OCI-LY3 (cell line): ENCODE data around the gene EPSTI1.

Source experiments
- H2AFZ ChIP-seq: fragments of 200-600, 300-600 bp; shearing (Covaris generic); 2 replicates; pipeline ENCODE4 v1.6.0; 2014; ENCODE audit warnings: antibody characterized with exemption, low read depth, low read length
- H3K27ac ChIP-seq: fragments of 200-600, 300-600 bp; sonication (generic); 2 replicates; pipeline ENCODE4 v1.5.1; 2014; ENCODE audit warnings: mild to moderate bottlenecking, low read length, moderate library complexity, mixed read lengths
- H3K27me3 ChIP-seq: fragments of 200-600, 300-600 bp; sonication (generic); 2 replicates; pipeline ENCODE4 v1.6.1; 2014; ENCODE audit warnings: low read depth, low read length, mixed read lengths
- H3K36me3 ChIP-seq: fragments of 200-600, 300-600 bp; sonication (generic); replicated peaks from 2 replicates; pipeline ENCODE3; 2014; ENCODE audit warnings: low read depth, low read length, mixed read lengths
- H3K4me1 ChIP-seq: fragments of 300-600, 200-600 bp; sonication (generic); 2 replicates; pipeline ENCODE4 v1.6.1; 2014; ENCODE audit warnings: low read length, mixed read lengths
- H3K4me2 ChIP-seq: fragments of 200-600, 300-600 bp; sonication (generic); 2 replicates; pipeline ENCODE4 v1.6.1; 2014; ENCODE audit warnings: low read length, mixed read lengths
- H3K4me3 ChIP-seq: fragments of 300-600, 200-600 bp; sonication (generic); 2 replicates; pipeline ENCODE4 v1.5.1; 2014; ENCODE audit warnings: antibody characterized with exemption, mild to moderate bottlenecking, low read length, moderate library complexity
- H3K79me2 ChIP-seq: fragments of 300-600, 200-600 bp; shearing (Covaris generic); 2 replicates; pipeline ENCODE4 v1.6.1; 2014; ENCODE audit warnings: mild to moderate bottlenecking, low read length, mixed read lengths
- H3K9ac ChIP-seq: fragments of 300-600, 200-600 bp; shearing (Covaris generic); 2 replicates; pipeline ENCODE4 v1.6.0; 2014; ENCODE audit warnings: mild to moderate bottlenecking, low read length, moderate library complexity
- H3K9me3 ChIP-seq: fragments of 200-600, 300-600 bp; shearing (Covaris generic); 2 replicates; pipeline ENCODE4 v1.6.1; 2014; ENCODE audit warnings: low read length, mixed read lengths; ENCODE audit not compliant: insufficient read depth
- H4K20me1 ChIP-seq: fragments of 200-600, 300-600 bp; sonication (generic); 2 replicates; pipeline ENCODE4 v1.6.1; 2016; ENCODE audit warnings: low read length, mixed read lengths; ENCODE audit not compliant: insufficient read depth
- EZH2phosphoT487 ChIP-seq: fragments of 200-600 bp; shearing (Covaris generic); IDR thresholded peaks from 2 replicates; pipeline ENCODE4 v1.6.1; 2018; ENCODE audit warnings: antibody characterized with exemption, mixed run types, low read depth
- TF ChIP-seq, protein P1 (sequence below): fragments of 200-600, 300-600 bp; sonication (generic); IDR thresholded peaks from 2 replicates; pipeline ENCODE4 v1.5.1; 2014; ENCODE audit warnings: antibody characterized with exemption, low read length, low read depth

The EPSTI1 gene

GRCh38 chr13:42929886-42930535 is 62.0 kb downstream of the EPSTI1 start:
- TF ChIP-seq, protein P1, sequence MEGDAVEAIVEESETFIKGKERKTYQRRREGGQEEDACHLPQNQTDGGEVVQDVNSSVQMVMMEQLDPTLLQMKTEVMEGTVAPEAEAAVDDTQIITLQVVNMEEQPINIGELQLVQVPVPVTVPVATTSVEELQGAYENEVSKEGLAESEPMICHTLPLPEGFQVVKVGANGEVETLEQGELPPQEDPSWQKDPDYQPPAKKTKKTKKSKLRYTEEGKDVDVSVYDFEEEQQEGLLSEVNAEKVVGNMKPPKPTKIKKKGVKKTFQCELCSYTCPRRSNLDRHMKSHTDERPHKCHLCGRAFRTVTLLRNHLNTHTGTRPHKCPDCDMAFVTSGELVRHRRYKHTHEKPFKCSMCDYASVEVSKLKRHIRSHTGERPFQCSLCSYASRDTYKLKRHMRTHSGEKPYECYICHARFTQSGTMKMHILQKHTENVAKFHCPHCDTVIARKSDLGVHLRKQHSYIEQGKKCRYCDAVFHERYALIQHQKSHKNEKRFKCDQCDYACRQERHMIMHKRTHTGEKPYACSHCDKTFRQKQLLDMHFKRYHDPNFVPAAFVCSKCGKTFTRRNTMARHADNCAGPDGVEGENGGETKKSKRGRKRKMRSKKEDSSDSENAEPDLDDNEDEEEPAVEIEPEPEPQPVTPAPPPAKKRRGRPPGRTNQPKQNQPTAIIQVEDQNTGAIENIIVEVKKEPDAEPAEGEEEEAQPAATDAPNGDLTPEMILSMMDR = no peak
- TF ChIP-seq EZH2phosphoT487 = no peak
- no peaks in the 10 kb centered on the region for H3K36me3 ChIP-seq
- no peak overlapping the region for H3K4me3 ChIP-seq
- H3K9ac ChIP-seq = no peak overlapping the region
- H3K79me2 ChIP-seq = no peaks in the 10 kb centered on the region
- H3K27ac ChIP-seq = no peak overlapping the region
- no peaks in the 10 kb centered on the region for H4K20me1 ChIP-seq
- H3K4me2 ChIP-seq = no peak overlapping the region
- no peaks in the 10 kb centered on the region for H3K9me3 ChIP-seq
- H3K4me1 ChIP-seq = no peaks in the 10 kb centered on the region
- no peak overlapping the region for H2AFZ ChIP-seq
- no peaks in the 10 kb centered on the region for H3K27me3 ChIP-seq

GRCh38 chr13:42926555-42926954 is 65.5 kb downstream of the EPSTI1 start:
- no peak overlapping the region for H3K9ac ChIP-seq
- no peak overlapping the region for H3K4me3 ChIP-seq
- H3K27ac ChIP-seq = no peak overlapping the region
- no peak overlapping the region for H2AFZ ChIP-seq
- no peaks in the 10 kb centered on the region for H3K4me1 ChIP-seq
- no peak for TF ChIP-seq EZH2phosphoT487
- TF ChIP-seq, protein P1 = no peak
- H4K20me1 ChIP-seq = no peaks in the 10 kb centered on the region
- H3K9me3 ChIP-seq = no peaks in the 10 kb centered on the region
- H3K27me3 ChIP-seq = no peaks in the 10 kb centered on the region
- no peak overlapping the region for H3K4me2 ChIP-seq
- H3K79me2 ChIP-seq = no peaks in the 10 kb centered on the region
- H3K36me3 ChIP-seq = no peaks in the 10 kb centered on the region

- H3K4me1 ChIP-seq = no peaks in the 10 kb centered on the region
- no peaks in the 10 kb centered on the region for H4K20me1 ChIP-seq
- no peak overlapping the region for H3K27ac ChIP-seq
- H3K27me3 ChIP-seq = no peaks in the 10 kb centered on the region
- H2AFZ ChIP-seq = no peak overlapping the region
- no peak overlapping the region for H3K9ac ChIP-seq
- no peaks in the 10 kb centered on the region for H3K9me3 ChIP-seq
- H3K79me2 ChIP-seq = no peaks in the 10 kb centered on the region
- H3K36me3 ChIP-seq = no peaks in the 10 kb centered on the region
- no peak overlapping the region for H3K4me2 ChIP-seq
- no peak overlapping the region for H3K4me3 ChIP-seq
- no peak for TF ChIP-seq EZH2phosphoT487
- TF ChIP-seq, protein P1 = no peak
Observed at GRCh38 chr13:42926043-42926442, 66.0 kb downstream of the EPSTI1 start.

DNA sequence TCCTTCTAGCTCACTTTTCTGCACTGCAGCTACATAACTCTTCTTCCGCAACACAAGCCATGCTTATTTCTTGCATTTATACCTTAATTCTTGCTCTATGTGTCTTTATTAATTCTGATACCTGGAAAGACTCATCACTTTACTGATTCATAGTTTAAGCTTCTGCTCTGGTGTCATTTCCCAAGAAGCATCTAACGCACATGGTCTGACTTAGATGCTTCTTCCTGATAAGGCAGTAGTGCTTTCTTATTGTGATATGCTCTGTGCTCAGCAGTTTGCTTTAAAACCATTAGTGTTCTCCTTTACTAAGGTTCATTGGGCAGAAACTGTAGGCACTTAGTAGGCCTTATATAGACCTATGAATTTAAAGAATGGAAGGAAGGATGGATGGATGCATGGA is 66.4 kb downstream of the EPSTI1 start:
- no peaks in the 10 kb centered on the region for H3K4me1 ChIP-seq
- H3K9ac ChIP-seq = no peak overlapping the region
- H3K27ac ChIP-seq = no peak overlapping the region
- H2AFZ ChIP-seq = no peak overlapping the region
- no peak overlapping the region for H3K4me3 ChIP-seq
- H3K79me2 ChIP-seq = no peaks in the 10 kb centered on the region
- no peaks in the 10 kb centered on the region for H4K20me1 ChIP-seq
- H3K4me2 ChIP-seq = no peak overlapping the region
- no peaks in the 10 kb centered on the region for H3K9me3 ChIP-seq
- TF ChIP-seq, protein P1 = no peak
- TF ChIP-seq EZH2phosphoT487 = no peak
- no peaks in the 10 kb centered on the region for H3K27me3 ChIP-seq
- H3K36me3 ChIP-seq = no peaks in the 10 kb centered on the region
